K562 (cell line): ENCODE measurements around the gene TOR1AIP1. TPM values are rescaled to one million over a fixed set of nuclear protein-coding genes. Genes with fewer than 3 reads are reported as not detected.

Experiments
- BRF1 ChIP-seq: IDR thresholded peaks from 3 replicates; pipeline ENCODE4 v1.6.1; 2011; ENCODE audit warnings: borderline replicate concordance, mild to moderate bottlenecking; ENCODE audit not compliant: insufficient read length; ENCODE audit errors: extremely low read depth
- CHCHD3 ChIP-seq: fragments of 250-450 bp; sonication (Bioruptor Pico); IDR thresholded peaks from 2 replicates; pipeline ENCODE4 v2.1.2; 2022; ENCODE audit warnings: mild to moderate bottlenecking
- CHD1 ChIP-seq: fragments of 200-600 bp; sonication (generic); IDR thresholded peaks from one replicate; pipeline ENCODE4 v1.6.1; 2012; ENCODE audit warnings: mild to moderate bottlenecking, moderate library complexity, low read length, inconsistent platforms
- MAFG ChIP-seq: fragments of 450-650 bp; conservative IDR thresholded peaks from 2 replicates; pipeline ENCODE4 v1.6.1; 2016; ENCODE audit warnings: missing genetic modification characterization, missing compliant biosample characterization
- NFYB ChIP-seq: IDR thresholded peaks from 2 replicates; pipeline ENCODE4 v1.6.1; 2011; ENCODE audit warnings: mild to moderate bottlenecking, moderate library complexity; ENCODE audit not compliant: insufficient read length; ENCODE audit errors: extremely low read depth
- NR3C1 ChIP-seq: sonication (generic); formaldehyde crosslinking; IDR thresholded peaks from 2 replicates; pipeline ENCODE4 v1.8.1; 2022; ENCODE audit warnings: missing genetic modification reagents
- SREBF1 ChIP-seq: fragments of 150-350 bp; IDR thresholded peaks from 2 replicates; pipeline ENCODE4 v1.6.1; 2014; ENCODE audit warnings: antibody characterized with exemption, low read depth, low read length, borderline replicate concordance
- TAF1 ChIP-seq: IDR thresholded peaks from 2 replicates; pipeline ENCODE4 v1.6.1; 2011; ENCODE audit warnings: mild to moderate bottlenecking, low read length, moderate library complexity; ENCODE audit not compliant: insufficient read depth, control insufficient read depth, severe bottlenecking; ENCODE audit errors: extremely low read depth
- TARDBP ChIP-seq: fragments of 450-650 bp; IDR thresholded peaks from 2 replicates; pipeline ENCODE4 v1.6.1; 2016
- ZNF197 ChIP-seq: fragments of 200-800 bp; sonication (Bioruptor generic); IDR thresholded peaks from 2 replicates; pipeline ENCODE4 v1.6.1; 2016; ENCODE audit warnings: low read depth, missing genetic modification characterization, missing compliant biosample characterization
- ZNF551 ChIP-seq: fragments of 250-450 bp; sonication (Bioruptor Pico); IDR thresholded peaks from 2 replicates; pipeline ENCODE4 v1.5.0; 2021; ENCODE audit warnings: mild to moderate bottlenecking, moderate library complexity
- polyA plus RNA-seq, 8 experiments: library from polyadenylated mRNA; depleted of rRNA in 4 of 8; stranded (reverse) in 5 of 8; unstranded in 3 of 8; fragments of >200 nt; fragmentation: Nextera tagmentation in 2 of 8; fragmentation: Illumina TruSeq in 1 of 8; extraction: Ambion mirVana in 2 of 8; extraction: Trizol in 1 of 8; gene quantifications; 2 replicates each; pipeline versions ENCODE4 v1.2.1 to v1.2.3, GENCODE V29; 2011 to 2014; ENCODE audit warnings: inconsistent platforms in 1 of 8, missing spikeins in 1 of 8
- total RNA-seq, 7 experiments: library from RNA; depleted of rRNA in 6 of 7; stranded (reverse); fragments of >200 nt in 6 of 7; fragmentation: Illumina TruSeq in 2 of 7; extraction: Trizol in 2 of 7; gene quantifications; 2 replicates each; pipeline versions ENCODE4 v1.2.1 to v1.2.3, GENCODE V29; 2011 to 2021; ENCODE audit warnings: low replicate concordance in 1 of 7
- TF ChIP-seq, protein P1 (sequence below), 2 experiments: fragments of 450-650 bp; IDR thresholded peaks; 2 replicates each; pipeline ENCODE4 v1.6.1; 2018; ENCODE audit warnings: mild to moderate bottlenecking in 2 of 2, low read depth in 1 of 2; ENCODE audit not compliant: partially characterized antibody in 2 of 2
- TF ChIP-seq, protein P2 (sequence below): fragments of 250-450 bp; sonication (Bioruptor Pico); IDR thresholded peaks from 2 replicates; pipeline ENCODE4 v1.4.0; 2020; ENCODE audit warnings: mild to moderate bottlenecking, moderate library complexity
- TF ChIP-seq, protein P3 (sequence below): fragments of 450-650 bp; IDR thresholded peaks from 2 replicates; pipeline ENCODE4 v1.6.1; 2016; ENCODE audit warnings: missing biosample characterization, missing genetic modification characterization
- TF ChIP-seq, protein P4 (sequence below): fragments of 250-450 bp; sonication (Bioruptor Pico); IDR thresholded peaks from 2 replicates; pipeline ENCODE4 v1.9.0; 2021; ENCODE audit warnings: mild to moderate bottlenecking
- TF ChIP-seq, protein P5 (sequence below): sonication (generic); formaldehyde crosslinking; IDR thresholded peaks from 2 replicates; pipeline ENCODE4 v1.8.1; 2023; ENCODE audit warnings: mild to moderate bottlenecking, missing genetic modification reagents
- TF ChIP-seq, protein P6 (sequence below): fragments of 250-450 bp; sonication (Bioruptor Pico); IDR thresholded peaks from 2 replicates; pipeline ENCODE4 v1.4.0; 2020; ENCODE audit warnings: borderline replicate concordance

Gene TOR1AIP1
- total and polyA plus RNA-seq, 9 of the 15 experiments (the other 6 are each of a cell fraction or from before 2014, with no cell fraction given) = 18.1 to 46.9 (median 35.5) TPM

DNA sequence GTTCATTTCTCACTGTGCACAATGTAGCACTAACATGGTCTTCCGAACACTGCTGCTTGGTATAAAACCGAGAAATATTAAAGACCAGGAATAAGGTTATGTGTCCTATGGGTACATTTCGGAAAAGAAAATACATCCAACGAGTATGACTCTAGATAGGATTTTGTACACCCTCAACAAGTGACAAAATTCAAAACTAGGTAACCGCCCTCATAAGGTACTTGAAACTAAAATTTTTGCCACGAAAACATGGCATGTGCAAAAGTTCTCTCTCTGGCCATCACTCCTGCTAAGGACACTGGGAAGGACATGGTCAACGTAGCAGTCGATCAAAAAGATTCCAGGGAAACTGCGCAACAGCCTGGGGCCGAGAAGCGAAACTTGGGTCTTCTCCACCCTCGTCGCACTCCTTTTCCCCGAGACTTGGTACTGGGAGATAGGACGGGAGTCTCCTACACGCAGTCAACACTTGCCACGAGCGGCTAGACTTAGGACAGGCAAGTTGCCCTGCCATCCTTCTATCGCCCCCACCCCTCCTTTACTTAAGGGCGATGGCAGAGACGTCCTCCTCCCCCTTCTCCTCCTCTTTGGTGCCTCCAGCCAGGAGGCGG is 338 bp upstream of the TOR1AIP1 start (continued):
- no peak for TF ChIP-seq NR3C1 (CRISPR knock-in tag)
- TF ChIP-seq, protein P1, sequence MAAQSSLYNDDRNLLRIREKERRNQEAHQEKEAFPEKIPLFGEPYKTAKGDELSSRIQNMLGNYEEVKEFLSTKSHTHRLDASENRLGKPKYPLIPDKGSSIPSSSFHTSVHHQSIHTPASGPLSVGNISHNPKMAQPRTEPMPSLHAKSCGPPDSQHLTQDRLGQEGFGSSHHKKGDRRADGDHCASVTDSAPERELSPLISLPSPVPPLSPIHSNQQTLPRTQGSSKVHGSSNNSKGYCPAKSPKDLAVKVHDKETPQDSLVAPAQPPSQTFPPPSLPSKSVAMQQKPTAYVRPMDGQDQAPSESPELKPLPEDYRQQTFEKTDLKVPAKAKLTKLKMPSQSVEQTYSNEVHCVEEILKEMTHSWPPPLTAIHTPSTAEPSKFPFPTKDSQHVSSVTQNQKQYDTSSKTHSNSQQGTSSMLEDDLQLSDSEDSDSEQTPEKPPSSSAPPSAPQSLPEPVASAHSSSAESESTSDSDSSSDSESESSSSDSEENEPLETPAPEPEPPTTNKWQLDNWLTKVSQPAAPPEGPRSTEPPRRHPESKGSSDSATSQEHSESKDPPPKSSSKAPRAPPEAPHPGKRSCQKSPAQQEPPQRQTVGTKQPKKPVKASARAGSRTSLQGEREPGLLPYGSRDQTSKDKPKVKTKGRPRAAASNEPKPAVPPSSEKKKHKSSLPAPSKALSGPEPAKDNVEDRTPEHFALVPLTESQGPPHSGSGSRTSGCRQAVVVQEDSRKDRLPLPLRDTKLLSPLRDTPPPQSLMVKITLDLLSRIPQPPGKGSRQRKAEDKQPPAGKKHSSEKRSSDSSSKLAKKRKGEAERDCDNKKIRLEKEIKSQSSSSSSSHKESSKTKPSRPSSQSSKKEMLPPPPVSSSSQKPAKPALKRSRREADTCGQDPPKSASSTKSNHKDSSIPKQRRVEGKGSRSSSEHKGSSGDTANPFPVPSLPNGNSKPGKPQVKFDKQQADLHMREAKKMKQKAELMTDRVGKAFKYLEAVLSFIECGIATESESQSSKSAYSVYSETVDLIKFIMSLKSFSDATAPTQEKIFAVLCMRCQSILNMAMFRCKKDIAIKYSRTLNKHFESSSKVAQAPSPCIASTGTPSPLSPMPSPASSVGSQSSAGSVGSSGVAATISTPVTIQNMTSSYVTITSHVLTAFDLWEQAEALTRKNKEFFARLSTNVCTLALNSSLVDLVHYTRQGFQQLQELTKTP (IDR thresholded peaks at IDR 0.05; ENCODE audit: low read depth in 1 of 2, partially characterized antibody in 2 of 2) = peak; percentile 43 to 68
- no peak for TF ChIP-seq NFYB
- TF ChIP-seq CHD1 = no peak
- TF ChIP-seq, protein P2, sequence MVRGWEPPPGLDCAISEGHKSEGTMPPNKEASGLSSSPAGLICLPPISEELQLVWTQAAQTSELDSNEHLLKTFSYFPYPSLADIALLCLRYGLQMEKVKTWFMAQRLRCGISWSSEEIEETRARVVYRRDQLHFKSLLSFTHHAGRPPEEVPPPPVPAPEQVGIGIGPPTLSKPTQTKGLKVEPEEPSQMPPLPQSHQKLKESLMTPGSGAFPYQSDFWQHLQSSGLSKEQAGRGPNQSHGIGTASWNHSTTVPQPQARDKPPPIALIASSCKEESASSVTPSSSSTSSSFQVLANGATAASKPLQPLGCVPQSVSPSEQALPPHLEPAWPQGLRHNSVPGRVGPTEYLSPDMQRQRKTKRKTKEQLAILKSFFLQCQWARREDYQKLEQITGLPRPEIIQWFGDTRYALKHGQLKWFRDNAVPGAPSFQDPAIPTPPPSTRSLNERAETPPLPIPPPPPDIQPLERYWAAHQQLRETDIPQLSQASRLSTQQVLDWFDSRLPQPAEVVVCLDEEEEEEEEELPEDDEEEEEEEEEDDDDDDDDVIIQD (CRISPR knock-in tag) = no peak
- TF ChIP-seq ZNF197 (CRISPR knock-in tag) = no peak
- TF ChIP-seq TAF1 = peak; percentile 37
- TF ChIP-seq ZNF551 (CRISPR knock-in tag) = no peak
- no peak; the same call in 1 of the 2 replicates for TF ChIP-seq CHCHD3 (CRISPR knock-in tag)
- no peak for TF ChIP-seq TARDBP
- TF ChIP-seq, protein P3, sequence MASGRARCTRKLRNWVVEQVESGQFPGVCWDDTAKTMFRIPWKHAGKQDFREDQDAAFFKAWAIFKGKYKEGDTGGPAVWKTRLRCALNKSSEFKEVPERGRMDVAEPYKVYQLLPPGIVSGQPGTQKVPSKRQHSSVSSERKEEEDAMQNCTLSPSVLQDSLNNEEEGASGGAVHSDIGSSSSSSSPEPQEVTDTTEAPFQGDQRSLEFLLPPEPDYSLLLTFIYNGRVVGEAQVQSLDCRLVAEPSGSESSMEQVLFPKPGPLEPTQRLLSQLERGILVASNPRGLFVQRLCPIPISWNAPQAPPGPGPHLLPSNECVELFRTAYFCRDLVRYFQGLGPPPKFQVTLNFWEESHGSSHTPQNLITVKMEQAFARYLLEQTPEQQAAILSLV = no peak
- TF ChIP-seq, protein P4, sequence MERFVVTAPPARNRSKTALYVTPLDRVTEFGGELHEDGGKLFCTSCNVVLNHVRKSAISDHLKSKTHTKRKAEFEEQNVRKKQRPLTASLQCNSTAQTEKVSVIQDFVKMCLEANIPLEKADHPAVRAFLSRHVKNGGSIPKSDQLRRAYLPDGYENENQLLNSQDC = no peak
- TF ChIP-seq, protein P5, sequence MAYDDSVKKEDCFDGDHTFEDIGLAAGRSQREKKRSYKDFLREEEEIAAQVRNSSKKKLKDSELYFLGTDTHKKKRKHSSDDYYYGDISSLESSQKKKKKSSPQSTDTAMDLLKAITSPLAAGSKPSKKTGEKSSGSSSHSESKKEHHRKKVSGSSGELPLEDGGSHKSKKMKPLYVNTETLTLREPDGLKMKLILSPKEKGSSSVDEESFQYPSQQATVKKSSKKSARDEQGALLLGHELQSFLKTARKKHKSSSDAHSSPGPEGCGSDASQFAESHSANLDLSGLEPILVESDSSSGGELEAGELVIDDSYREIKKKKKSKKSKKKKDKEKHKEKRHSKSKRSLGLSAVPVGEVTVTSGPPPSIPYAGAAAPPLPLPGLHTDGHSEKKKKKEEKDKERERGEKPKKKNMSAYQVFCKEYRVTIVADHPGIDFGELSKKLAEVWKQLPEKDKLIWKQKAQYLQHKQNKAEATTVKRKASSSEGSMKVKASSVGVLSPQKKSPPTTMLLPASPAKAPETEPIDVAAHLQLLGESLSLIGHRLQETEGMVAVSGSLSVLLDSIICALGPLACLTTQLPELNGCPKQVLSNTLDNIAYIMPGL = no peak; the same call in 1 of the 2 replicates
- TF ChIP-seq, protein P6, sequence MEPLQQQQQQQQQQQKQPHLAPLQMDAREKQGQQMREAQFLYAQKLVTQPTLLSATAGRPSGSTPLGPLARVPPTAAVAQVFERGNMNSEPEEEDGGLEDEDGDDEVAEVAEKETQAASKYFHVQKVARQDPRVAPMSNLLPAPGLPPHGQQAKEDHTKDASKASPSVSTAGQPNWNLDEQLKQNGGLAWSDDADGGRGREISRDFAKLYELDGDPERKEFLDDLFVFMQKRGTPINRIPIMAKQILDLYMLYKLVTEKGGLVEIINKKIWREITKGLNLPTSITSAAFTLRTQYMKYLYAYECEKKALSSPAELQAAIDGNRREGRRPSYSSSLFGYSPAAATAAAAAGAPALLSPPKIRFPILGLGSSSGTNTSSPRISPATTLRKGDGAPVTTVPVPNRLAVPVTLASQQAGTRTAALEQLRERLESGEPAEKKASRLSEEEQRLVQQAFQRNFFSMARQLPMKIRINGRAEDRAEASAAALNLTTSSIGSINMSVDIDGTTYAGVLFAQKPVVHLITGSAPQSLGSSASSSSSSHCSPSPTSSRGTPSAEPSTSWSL (CRISPR knock-in tag) = no peak; the same call in 1 of the 2 replicates
- no peak for TF ChIP-seq SREBF1
- TF ChIP-seq MAFG = no peak
- no peak for TF ChIP-seq BRF1
